ENCODE measurements around the gene PPP1R14C. TPM values are rescaled to one million over a fixed set of nuclear protein-coding genes. Genes with fewer than 3 reads are reported as not detected.

Gene PPP1R14C
- total RNA-seq, 4 donors from 2014 or later = 34.7 to 102 (median 79.7) TPM

DNA sequence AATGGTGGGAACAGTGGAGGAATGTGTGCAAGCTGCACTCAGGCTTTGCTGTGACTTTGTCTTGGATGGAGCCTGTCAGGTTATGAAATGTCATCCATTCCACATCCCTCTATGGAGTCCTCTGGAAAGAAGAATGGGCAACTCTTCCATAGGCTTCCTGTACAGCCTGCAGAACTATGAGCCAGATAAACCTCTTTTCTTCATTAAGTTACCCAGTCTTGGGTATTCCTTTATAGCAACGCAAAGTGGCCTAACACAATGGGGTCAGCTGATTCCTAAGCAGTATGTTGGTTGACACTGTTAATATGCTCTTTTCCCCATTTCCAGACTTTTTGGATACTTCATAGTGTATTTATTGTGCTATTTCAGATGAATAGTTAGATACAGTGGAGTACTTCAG, 150.2 kb downstream of the PPP1R14C start:
- H3K36me3 ChIP-seq = no peaks in the 10 kb centered on the region
- no peak for DNase-seq
- WGBS, 2 donors = 91 to 100% methylated on average over 1 of the region's 1 CpG
- no peaks in the 10 kb centered on the region for H3K27me3 ChIP-seq
- peaks cover 27 to 63% of the 10 kb centered on the region in 2 donors for H3K4me1 ChIP-seq
- peak overlapping the region; percentile 66 to 95 (median 84) for H3K27ac ChIP-seq
- intact Hi-C loops (cut with DNase I) = no loop called here
- no peak overlapping the region for H3K4me3 ChIP-seq (replicated peaks in 1 of 3)
- no peak for TF ChIP-seq CTCF (IDR thresholded peaks at IDR 0.05)
- TF ChIP-seq POLR2A (IDR thresholded peaks at IDR 0.05) = no peak
- H3K9me3 ChIP-seq = no peaks in the 10 kb centered on the region

- peak; percentile 34 to 48 for DNase-seq
- H3K9me3 ChIP-seq = no peaks in the 10 kb centered on the region
- H3K36me3 ChIP-seq = no peaks in the 10 kb centered on the region
- H3K27ac ChIP-seq = peak overlapping the region; percentile 66 to 95 (median 84)
- TF ChIP-seq CTCF (IDR thresholded peaks at IDR 0.05) (no peak), POLR2A (IDR thresholded peaks at IDR 0.05) (no peak)
- no peak overlapping the region for H3K4me3 ChIP-seq (replicated peaks in 1 of 3)
- WGBS, 2 donors = 58 to 67% methylated on average over 2 of the region's 2 CpGs
- no peaks in the 10 kb centered on the region for H3K27me3 ChIP-seq
- peaks cover 28 to 66% of the 10 kb centered on the region in 2 donors for H3K4me1 ChIP-seq
- intact Hi-C loops (cut with DNase I) = no loop called here
Measured at GRCh38 chr6:150293423-150294173, 150.8 kb downstream of the PPP1R14C start.

DNA sequence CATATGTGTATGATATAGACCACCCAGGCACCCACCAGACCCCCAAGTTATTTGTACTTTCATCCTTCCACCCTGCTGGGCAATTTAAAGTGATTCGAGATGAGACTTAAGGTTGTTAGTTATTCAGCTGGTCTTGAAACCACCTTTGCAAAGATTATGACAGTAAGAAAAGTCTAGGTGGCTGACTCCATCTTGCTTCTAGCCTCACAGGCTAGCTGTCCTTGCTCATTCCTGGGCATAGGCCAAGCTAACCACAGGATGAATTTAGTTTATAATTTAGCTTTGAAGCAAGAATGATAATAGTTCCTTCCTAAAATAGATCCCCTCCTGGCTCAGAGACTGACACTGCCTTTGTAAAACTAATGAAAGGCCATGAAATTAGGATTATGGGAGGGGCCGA, 154.0 kb downstream of the PPP1R14C start:
- no peak for DNase-seq
- Histone ChIP-seq H3K4me1 (peaks cover 12 to 42% of the 10 kb centered on the region in 2 donors), H3K36me3 (no peaks in the 10 kb centered on the region), H3K27me3 (no peaks in the 10 kb centered on the region), H3K4me3 (replicated peaks in 1 of 3) (no peak overlapping the region), H3K9me3 (no peaks in the 10 kb centered on the region), H3K27ac (peak overlapping the region; percentile 70 to 88 (median 71))
- WGBS, 2 donors = 95 to 97% methylated on average over 2 of the region's 2 CpGs
- intact Hi-C loops (cut with DNase I) = no loop called here
- TF ChIP-seq CTCF (IDR thresholded peaks at IDR 0.05) (no peak), POLR2A (IDR thresholded peaks at IDR 0.05) (no peak)

DNA sequence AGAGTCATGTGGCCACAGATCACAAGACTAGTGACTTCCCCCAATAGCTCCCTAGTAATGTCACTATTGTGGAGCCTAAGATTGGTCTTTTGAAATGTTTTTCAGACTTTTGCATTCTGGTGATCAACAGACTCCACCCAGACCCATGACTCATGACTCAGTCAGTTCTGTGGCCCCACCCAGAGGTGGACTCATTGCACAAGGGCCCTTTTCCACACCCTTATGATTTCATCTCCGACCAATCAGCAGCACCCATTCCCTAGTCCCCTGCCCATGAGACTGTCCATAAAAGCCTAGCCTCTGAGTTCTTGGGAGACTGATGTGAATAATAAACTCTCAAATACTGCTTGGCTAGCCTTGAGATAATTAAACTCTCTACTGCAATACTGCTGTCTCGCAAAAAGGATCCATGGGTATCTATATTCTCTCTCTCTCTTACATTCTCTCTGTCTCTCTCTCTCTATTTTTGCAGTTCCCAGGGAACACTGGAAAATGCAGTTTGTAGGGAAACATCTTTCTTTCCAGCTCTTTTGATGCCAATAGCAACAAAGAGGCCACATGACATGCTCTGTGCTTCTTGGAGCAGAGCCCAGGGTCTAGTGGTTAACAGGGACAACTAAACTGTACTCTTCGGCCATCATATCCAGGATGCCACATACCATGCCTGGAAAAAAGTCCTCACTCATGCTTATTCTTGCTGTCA, 154.6 kb downstream of the PPP1R14C start:
- peaks cover 12 to 42% of the 10 kb centered on the region in 2 donors for H3K4me1 ChIP-seq
- H3K36me3 ChIP-seq = no peaks in the 10 kb centered on the region
- H3K27ac ChIP-seq = peak overlapping the region; percentile 70 to 88 (median 71)
- H3K9me3 ChIP-seq = no peaks in the 10 kb centered on the region
- H3K4me3 ChIP-seq (replicated peaks in 1 of 3) = no peak overlapping the region
- TF ChIP-seq POLR2A (IDR thresholded peaks at IDR 0.05) (peak in 1 of 2 donors; percentile 27), CTCF (IDR thresholded peaks at IDR 0.05) (no peak)
- 30 to 36% methylated on average over 3 of the region's 3 CpGs for WGBS, 2 donors
- DNase-seq = peak; percentile 93
- no peaks in the 10 kb centered on the region for H3K27me3 ChIP-seq
- intact Hi-C loops (cut with DNase I) = no loop called here

- H3K36me3 ChIP-seq = no peaks in the 10 kb centered on the region
- intact Hi-C loops (cut with DNase I) = no loop called here
- H3K9me3 ChIP-seq = no peaks in the 10 kb centered on the region
- TF ChIP-seq CTCF (IDR thresholded peaks at IDR 0.05) (no peak), POLR2A (IDR thresholded peaks at IDR 0.05) (no peak)
- H3K27me3 ChIP-seq = no peaks in the 10 kb centered on the region
- 73 to 79% methylated on average over 2 of the region's 2 CpGs for WGBS, 2 donors
- H3K4me3 ChIP-seq (replicated peaks in 1 of 3) = no peak overlapping the region
- peak overlapping the region; percentile 64 to 88 (median 71) for H3K27ac ChIP-seq
- peaks cover 12 to 40% of the 10 kb centered on the region in 2 donors for H3K4me1 ChIP-seq
- DNase-seq = no peak
Measured at GRCh38 chr6:150298030-150298380, 155.2 kb downstream of the PPP1R14C start.
